Measurements from ENCODE around the gene LONRF2. TPM values are rescaled to one million over a fixed set of nuclear protein-coding genes. Genes with fewer than 3 reads are reported as not detected.

The LONRF2 gene
- total RNA-seq, 1 donor from 2014 or later, result 9.2 TPM

GRCh38 chr2:100275200-100275589, 47.1 kb downstream of the LONRF2 start:
- no peak overlapping the region for H3K27ac Mint-ChIP-seq
- TF ChIP-seq CTCF (IDR thresholded peaks at IDR 0.05; ENCODE audit: unreplicated experiment), result no peak
- no peaks in the 10 kb centered on the region for H3K27me3 Mint-ChIP-seq
- DNase-seq (ENCODE audit: low spot score, unreplicated experiment), result no peak
- H3K9me3 Mint-ChIP-seq (ENCODE audit: low read depth), result no peaks in the 10 kb centered on the region
- peaks cover 5% of the 10 kb centered on the region for H3K4me1 Mint-ChIP-seq (ENCODE audit: low read depth)
- H3K36me3 Mint-ChIP-seq (ENCODE audit: insufficient read depth), result peaks cover 8% of the 10 kb centered on the region
- H3K4me3 Mint-ChIP-seq (ENCODE audit: low read depth), result no peak overlapping the region

- TF ChIP-seq CTCF (IDR thresholded peaks at IDR 0.05; ENCODE audit: unreplicated experiment), result no peak
- no peak for DNase-seq (ENCODE audit: low spot score, unreplicated experiment)
Measured at GRCh38 chr2:100274566-100275199, 47.6 kb downstream of the LONRF2 start.

GRCh38 chr2:100274076-100274475, 48.2 kb downstream of the LONRF2 start:
- H3K9me3 Mint-ChIP-seq (ENCODE audit: low read depth), result no peaks in the 10 kb centered on the region
- no peak for DNase-seq (ENCODE audit: low spot score, unreplicated experiment)
- TF ChIP-seq CTCF (IDR thresholded peaks at IDR 0.05; ENCODE audit: unreplicated experiment), result no peak
- H3K4me1 Mint-ChIP-seq (ENCODE audit: low read depth), result peaks cover 11% of the 10 kb centered on the region
- peaks cover 8% of the 10 kb centered on the region for H3K36me3 Mint-ChIP-seq (ENCODE audit: insufficient read depth)
- no peaks in the 10 kb centered on the region for H3K27me3 Mint-ChIP-seq
- no peak overlapping the region for H3K27ac Mint-ChIP-seq
- no peak overlapping the region for H3K4me3 Mint-ChIP-seq (ENCODE audit: low read depth)

More at GRCh38 chr2:100274566-100275199, 47.6 kb downstream of the LONRF2 start:
- Mint-ChIP-seq H3K4me1 (ENCODE audit: low read depth) (peaks cover 8% of the 10 kb centered on the region), H3K36me3 (ENCODE audit: insufficient read depth) (peaks cover 8% of the 10 kb centered on the region), H3K27ac (no peak overlapping the region), H3K9me3 (ENCODE audit: low read depth) (no peaks in the 10 kb centered on the region), H3K4me3 (ENCODE audit: low read depth) (no peak overlapping the region), H3K27me3 (no peaks in the 10 kb centered on the region)

GRCh38 chr2:100273387-100273786, 48.9 kb downstream of the LONRF2 start:
- no peak overlapping the region for H3K27ac Mint-ChIP-seq
- H3K9me3 Mint-ChIP-seq (ENCODE audit: low read depth), result no peaks in the 10 kb centered on the region
- no peak overlapping the region for H3K4me3 Mint-ChIP-seq (ENCODE audit: low read depth)
- H3K36me3 Mint-ChIP-seq (ENCODE audit: insufficient read depth), result peaks cover 8% of the 10 kb centered on the region
- no peak for DNase-seq (ENCODE audit: low spot score, unreplicated experiment)
- peaks cover 11% of the 10 kb centered on the region for H3K4me1 Mint-ChIP-seq (ENCODE audit: low read depth)
- TF ChIP-seq CTCF (IDR thresholded peaks at IDR 0.05; ENCODE audit: unreplicated experiment), result no peak
- no peaks in the 10 kb centered on the region for H3K27me3 Mint-ChIP-seq

GRCh38 chr2:100272841-100273329, 49.4 kb downstream of the LONRF2 start:
- Mint-ChIP-seq H3K9me3 (ENCODE audit: low read depth) (no peaks in the 10 kb centered on the region), H3K4me1 (ENCODE audit: low read depth) (peaks cover 11% of the 10 kb centered on the region), H3K27me3 (no peaks in the 10 kb centered on the region), H3K27ac (no peak overlapping the region), H3K4me3 (ENCODE audit: low read depth) (no peak overlapping the region), H3K36me3 (ENCODE audit: insufficient read depth) (peaks cover 8% of the 10 kb centered on the region)
- no peak for DNase-seq (ENCODE audit: low spot score, unreplicated experiment)
- TF ChIP-seq CTCF (IDR thresholded peaks at IDR 0.05; ENCODE audit: unreplicated experiment), result no peak

Measured in progenitor cell of endocrine pancreas (in vitro differentiated cells).